Fibroblast of gingiva (primary cell): ENCODE measurements around the gene RAG1.

Experiments
- DNase-seq: peaks from one replicate; pipeline ENCODE4 v3.0.0-alpha.2; 2011; ENCODE audit warnings: low read depth

The RAG1 gene

GRCh38 chr11:36590513-36590912 lies 22.7 kb downstream of the RAG1 start:
- no peak for DNase-seq

GRCh38 chr11:36591433-36591832 lies 23.6 kb downstream of the RAG1 start:
- no peak for DNase-seq

GRCh38 chr11:36594316-36594989 lies 26.6 kb downstream of the RAG1 start, which contains the start of gene IFTAP:
Gene IFTAP, plus strand, starts transcription at chr11:36594502. Its CDS starts 15,602 bp downstream, at chr11:36610104.
- DNase-seq, result peak; percentile 85

- DNase-seq, result no peak
Observed at GRCh38 chr11:36596880-36597279, 29.1 kb downstream of the RAG1 start.

GRCh38 chr11:36598051-36598450 lies 30.2 kb downstream of the RAG1 start, which contains the start of gene RAG2:
Gene RAG2, minus strand, starts transcription at chr11:36598236. Its CDS starts 4,068 bp downstream, at chr11:36594168.
- DNase-seq, result no peak

GRCh38 chr11:36600180-36600579 lies 32.4 kb downstream of the RAG1 start:
- no peak for DNase-seq

- no peak for DNase-seq
Observed at GRCh38 chr11:36601155-36601554, 33.3 kb downstream of the RAG1 start.

GRCh38 chr11:36602135-36602534 lies 34.3 kb downstream of the RAG1 start:
- no peak for DNase-seq

GRCh38 chr11:36605221-36606216 lies 37.7 kb downstream of the RAG1 start:
- no peak for DNase-seq

GRCh38 chr11:36608491-36609199 lies 40.8 kb downstream of the RAG1 start:
- no peak for DNase-seq

GRCh38 chr11:36609383-36609782 lies 41.6 kb downstream of the RAG1 start:
- no peak for DNase-seq

- no peak for DNase-seq
Observed at GRCh38 chr11:36615826-36616225, 48.0 kb downstream of the RAG1 start.

- no peak for DNase-seq
Observed at GRCh38 chr11:36617543-36618362, 49.9 kb downstream of the RAG1 start.

GRCh38 chr11:36618363-36619047 lies 50.7 kb downstream of the RAG1 start:
- DNase-seq, result no peak

- DNase-seq, result no peak
Observed at GRCh38 chr11:36619502-36619901, 51.7 kb downstream of the RAG1 start.

- no peak for DNase-seq
Observed at GRCh38 chr11:36620246-36620645, 52.4 kb downstream of the RAG1 start.

GRCh38 chr11:36622431-36623136 lies 54.8 kb downstream of the RAG1 start:
- peak; percentile 14 for DNase-seq

GRCh38 chr11:36623494-36623893 lies 55.7 kb downstream of the RAG1 start:
- DNase-seq, result no peak

GRCh38 chr11:36627006-36627405 lies 59.2 kb downstream of the RAG1 start:
- DNase-seq, result no peak

GRCh38 chr11:36627471-36627870 lies 59.7 kb downstream of the RAG1 start:
- no peak for DNase-seq
